Cardiac muscle cell (in vitro differentiated cells and primary cell): ENCODE data around the gene CRYBA4. TPM values are rescaled to one million over a fixed set of nuclear protein-coding genes. Genes with fewer than 3 reads are reported as not detected.

Experiments used
- DNase-seq, 2 donors: peaks; one replicate each; pipeline versions ENCODE4 v3.0.0 to v3.0.0-alpha.2; 2010 to 2017; ENCODE audit warnings: low read depth in 1 of 2, low spot score in 1 of 2
- H3K27ac ChIP-seq: fragments of 200-600 bp; sonication (generic); 2 replicates; pipeline ENCODE4 v1.5.1; 2016
- H3K27me3 ChIP-seq: fragments of 200-600 bp; sonication (generic); 2 replicates; pipeline ENCODE4 v1.6.0; 2016; ENCODE audit warnings: control low read depth
- H3K36me3 ChIP-seq: fragments of 200-600 bp; sonication (generic); 2 replicates; pipeline ENCODE4 v1.5.1; 2016; ENCODE audit warnings: control low read depth
- H3K4me1 ChIP-seq: fragments of 200-600 bp; sonication (generic); 2 replicates; pipeline ENCODE4 v1.8.1; 2017; ENCODE audit warnings: low read depth, mild to moderate bottlenecking, mixed run types
- H3K4me3 ChIP-seq: fragments of 200-600 bp; sonication (generic); 2 replicates; pipeline ENCODE4 v1.5.1; 2016; ENCODE audit warnings: mild to moderate bottlenecking
- H3K9me3 ChIP-seq: fragments of 200-600 bp; sonication (generic); 2 replicates; pipeline ENCODE4 v1.5.1; 2017; ENCODE audit warnings: low read depth, mild to moderate bottlenecking, control low read depth
- CTCF ChIP-seq: IDR thresholded peaks from 2 replicates; pipeline ENCODE4 v1.5.1; 2012; ENCODE audit warnings: low read depth, mild to moderate bottlenecking, low read length
- polyA plus RNA-seq: library from polyadenylated mRNA; unstranded; fragments of >200 nt; fragmentation: Nextera tagmentation; extraction: Ambion mirVana; gene quantifications from 2 replicates; pipeline ENCODE4 v1.2.1, GENCODE V29; 2016
- total RNA-seq: library from RNA; depleted of rRNA; stranded (reverse); fragments of >200 nt; gene quantifications from 2 replicates; pipeline ENCODE4 v1.2.3, GENCODE V29; 2016

The CRYBA4 gene
- total and polyA plus RNA-seq, 2 experiments from 2014 or later, result 0.34 TPM; not detected in 1

GRCh38 chr22:26650722-26651421, 29.1 kb downstream of the CRYBA4 start:
- no peaks in the 10 kb centered on the region for H3K4me1 ChIP-seq
- H3K27me3 ChIP-seq, result peaks cover 66% of the 10 kb centered on the region
- no peaks in the 10 kb centered on the region for H3K9me3 ChIP-seq
- no peak overlapping the region for H3K4me3 ChIP-seq
- TF ChIP-seq CTCF, result no peak
- H3K27ac ChIP-seq, result no peak overlapping the region
- no peaks in the 10 kb centered on the region for H3K36me3 ChIP-seq
- DNase-seq, result no peak

GRCh38 chr22:26651815-26652214, 30.1 kb downstream of the CRYBA4 start:
- peaks cover 75% of the 10 kb centered on the region for H3K27me3 ChIP-seq
- no peak for DNase-seq
- no peaks in the 10 kb centered on the region for H3K9me3 ChIP-seq
- H3K4me1 ChIP-seq, result no peaks in the 10 kb centered on the region
- no peak overlapping the region for H3K4me3 ChIP-seq
- no peak for TF ChIP-seq CTCF
- H3K27ac ChIP-seq, result no peak overlapping the region
- H3K36me3 ChIP-seq, result no peaks in the 10 kb centered on the region

- Histone ChIP-seq H3K9me3 (no peaks in the 10 kb centered on the region), H3K36me3 (no peaks in the 10 kb centered on the region), H3K27ac (no peak within 1 kb of the TSS), H3K4me3 (peak within 1 kb of the TSS; percentile 34), H3K4me1 (peaks cover 8% of the 10 kb centered on the region), H3K27me3 (peaks cover 65% of the 10 kb centered on the region)
- TF ChIP-seq CTCF, result no peak
- peak in 1 of 2 donors; percentile 10 for DNase-seq
Observed at GRCh38 chr22:26656891-26657851, 35.4 kb downstream of the CRYBA4 start, which contains the start of gene MIAT. Gene MIAT (plus strand): TSS chr22:26657588.

- DNase-seq, result no peak
Observed at GRCh38 chr22:26658161-26658560, 36.4 kb downstream of the CRYBA4 start.

More at GRCh38 chr22:26658161-26658560, 36.4 kb downstream of the CRYBA4 start:
- no peak for TF ChIP-seq CTCF
- H3K4me3 ChIP-seq, result peak overlapping the region; percentile 20
- peaks cover 58% of the 10 kb centered on the region for H3K27me3 ChIP-seq
- no peak overlapping the region for H3K27ac ChIP-seq
- no peaks in the 10 kb centered on the region for H3K36me3 ChIP-seq
- H3K9me3 ChIP-seq, result no peaks in the 10 kb centered on the region
- H3K4me1 ChIP-seq, result peaks cover 8% of the 10 kb centered on the region
